GM19193 (cell line): Measurements from ENCODE around the gene PTPRE.

Source experiments
- POLR2A ChIP-seq: IDR thresholded peaks from 4 replicates; pipeline ENCODE4 v1.6.1; 2011; ENCODE audit not compliant: insufficient read depth, insufficient read length; ENCODE audit errors: extremely low read depth

PTPRE gene

DNA sequence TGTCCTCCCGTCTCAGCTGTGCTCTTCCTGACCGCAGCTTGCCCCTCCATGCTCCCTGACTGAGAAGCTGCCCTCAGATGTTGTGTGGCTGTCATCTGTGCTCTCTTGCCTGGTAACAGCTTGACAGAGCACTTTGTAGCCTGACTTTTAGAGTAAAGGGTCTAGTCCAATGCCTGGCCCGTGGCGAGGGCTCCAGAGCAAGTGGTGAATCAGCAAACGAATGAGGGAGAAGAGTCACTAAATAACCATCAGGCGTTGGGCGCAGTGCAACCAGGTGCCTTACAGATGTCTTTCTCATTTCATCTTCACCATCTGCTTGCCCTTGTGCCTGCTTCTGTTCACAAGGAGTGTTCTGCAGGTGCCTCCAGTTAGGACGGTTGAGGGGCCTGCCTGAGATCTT, 173.7 kb downstream of the PTPRE start:
- no peak for TF ChIP-seq POLR2A

DNA sequence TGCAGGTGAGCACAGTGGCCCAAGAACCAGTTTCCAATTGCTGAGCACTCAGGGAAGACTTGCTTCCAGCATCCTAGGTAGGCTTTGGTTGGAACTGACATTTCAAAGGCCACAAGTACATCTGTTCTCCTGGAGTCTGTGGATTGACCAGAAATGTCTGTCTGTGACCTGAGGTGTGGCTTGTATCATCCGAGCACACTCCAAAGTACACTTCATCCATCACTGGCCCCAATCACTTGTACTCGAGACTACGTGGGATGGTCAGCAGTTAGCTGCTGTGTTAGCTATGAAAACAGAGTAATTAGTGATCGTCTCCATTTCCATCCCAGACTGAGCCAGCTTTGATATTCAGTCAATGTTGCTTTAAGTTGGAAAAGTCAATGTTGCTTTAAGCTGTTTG, 174.3 kb downstream of the PTPRE start:
- TF ChIP-seq POLR2A = no peak

DNA sequence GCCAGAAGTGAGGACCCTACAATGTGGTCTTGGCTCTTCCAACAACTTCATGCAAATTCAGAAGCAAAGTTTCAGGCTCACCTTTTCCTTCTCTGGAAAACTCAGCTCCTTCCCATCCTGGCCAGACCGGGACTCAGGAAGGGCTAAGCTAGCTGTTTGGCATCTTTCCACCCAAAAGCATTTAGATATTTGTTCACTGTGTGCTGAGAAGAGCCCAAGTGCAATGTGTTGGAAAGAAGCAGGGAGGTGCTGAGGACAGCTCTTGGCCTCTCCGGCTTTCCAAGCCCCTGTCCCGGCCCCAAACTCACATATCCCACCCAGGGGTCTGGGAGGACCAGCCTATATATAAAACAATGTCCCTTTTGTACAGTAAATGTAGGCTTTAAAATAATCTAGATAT, 174.8 kb downstream of the PTPRE start:
- TF ChIP-seq POLR2A = no peak

DNA sequence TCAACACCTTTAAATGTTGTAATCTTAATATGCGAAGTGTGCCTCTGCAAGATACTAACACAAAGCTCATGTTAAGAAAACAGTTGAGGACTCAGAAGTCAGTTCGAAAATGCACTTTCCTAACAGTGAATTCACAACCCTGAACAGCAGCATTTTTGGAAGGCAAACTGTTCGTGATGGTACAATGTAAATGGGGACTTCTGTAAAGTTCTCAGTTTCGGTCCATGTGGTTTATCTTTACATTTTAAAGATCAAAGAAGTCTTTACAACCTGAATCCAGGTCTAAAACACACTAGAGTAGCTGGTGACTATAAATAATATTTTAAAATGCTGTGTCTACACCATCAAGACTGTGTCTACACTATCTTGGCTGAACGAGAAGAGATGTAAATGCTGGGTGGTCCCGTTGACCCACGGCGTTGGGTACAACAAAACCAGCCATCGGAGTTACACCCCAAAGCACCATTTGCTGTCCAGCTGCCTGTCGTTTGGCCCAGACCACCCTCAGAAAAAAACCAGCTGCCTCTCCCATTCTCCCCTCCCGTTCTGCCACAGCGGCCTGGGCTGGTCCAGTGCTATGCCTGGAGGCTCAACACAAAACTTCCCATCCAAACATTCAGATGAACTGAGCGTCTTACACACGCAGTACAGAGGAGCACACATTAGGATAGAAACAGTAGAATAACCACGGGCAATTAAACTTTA, 176.4 kb downstream of the PTPRE start:
- no peak for TF ChIP-seq POLR2A

DNA sequence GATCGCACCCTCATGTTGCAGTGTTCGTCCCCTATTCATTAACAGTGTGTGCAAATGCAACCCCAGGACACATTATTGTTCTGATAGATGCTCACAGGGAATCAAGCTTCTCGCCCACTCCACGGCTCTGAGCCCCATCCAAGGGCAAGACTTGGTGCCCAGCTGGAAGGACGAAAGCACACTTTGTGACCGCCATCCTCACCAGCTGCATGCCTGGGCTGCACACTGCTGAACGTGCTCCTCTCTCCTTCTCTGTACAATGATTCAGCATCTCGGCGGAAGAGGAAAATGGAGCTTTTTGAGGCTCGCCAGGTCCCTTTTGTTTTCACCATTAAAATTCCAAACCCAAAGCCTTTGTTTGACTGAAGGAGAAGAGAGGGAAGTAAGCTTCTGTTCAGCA, 177.5 kb downstream of the PTPRE start:
- no peak for TF ChIP-seq POLR2A

DNA sequence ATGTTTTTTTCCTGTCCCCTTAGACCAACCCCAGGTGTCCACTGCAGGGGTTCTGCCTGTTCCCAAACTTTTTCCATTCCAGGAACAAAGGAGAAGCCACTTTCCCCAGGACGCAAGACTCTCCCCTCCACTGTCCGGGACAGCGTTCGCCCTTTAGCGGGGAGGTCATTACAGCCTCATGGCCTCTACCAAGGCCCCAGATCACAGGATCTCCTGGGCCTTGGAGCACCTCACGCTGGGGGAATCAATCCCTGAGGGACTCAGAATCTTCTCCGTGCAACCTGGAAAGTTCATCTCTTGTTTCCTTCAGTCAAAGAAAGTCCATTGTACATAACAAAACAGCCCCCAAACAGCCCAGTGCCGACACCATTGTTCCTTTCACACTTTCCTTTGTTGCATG, 178.1 kb downstream of the PTPRE start:
- no peak for TF ChIP-seq POLR2A

DNA sequence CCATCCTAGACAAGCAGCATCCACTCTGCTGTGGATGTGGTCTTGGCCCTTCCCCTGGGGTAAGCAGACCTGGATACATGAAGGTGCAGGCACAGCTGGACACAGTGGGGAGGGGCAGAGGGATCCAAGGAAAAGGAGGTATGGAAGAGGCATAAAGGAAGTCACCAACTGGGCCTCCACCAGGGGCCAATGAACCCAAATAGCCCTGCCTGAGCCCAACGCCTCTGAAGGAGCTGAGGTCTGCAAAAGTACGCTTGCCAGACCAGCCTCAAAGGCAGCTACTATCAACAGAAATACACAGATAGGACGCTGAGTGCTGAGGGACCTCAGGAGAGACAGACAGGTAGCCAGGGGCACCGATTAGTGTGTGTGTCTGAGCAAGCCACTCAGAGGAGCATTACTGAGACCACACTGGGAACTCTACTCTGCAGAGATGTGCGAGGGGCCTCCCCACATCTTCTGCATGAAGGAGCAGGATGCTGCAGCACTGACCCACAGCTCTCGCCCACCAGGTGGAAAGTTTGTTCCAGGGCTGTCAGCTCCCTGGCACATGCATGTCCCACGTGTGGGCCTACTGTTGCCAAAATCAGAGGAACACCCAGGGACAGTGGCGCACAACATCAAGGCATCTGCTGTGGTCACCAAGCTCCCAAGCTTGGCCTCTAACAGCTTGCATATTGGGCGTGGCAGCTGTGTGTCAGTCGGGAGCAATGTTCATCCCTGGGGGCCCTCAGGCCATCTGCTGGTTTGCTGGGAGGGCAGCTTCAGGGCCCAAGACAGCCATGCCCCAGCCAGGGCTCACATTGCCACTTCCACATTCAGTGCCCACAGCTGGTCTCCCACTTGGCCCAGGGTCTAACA, 179.3 kb downstream of the PTPRE start:
- TF ChIP-seq POLR2A = no peak

DNA sequence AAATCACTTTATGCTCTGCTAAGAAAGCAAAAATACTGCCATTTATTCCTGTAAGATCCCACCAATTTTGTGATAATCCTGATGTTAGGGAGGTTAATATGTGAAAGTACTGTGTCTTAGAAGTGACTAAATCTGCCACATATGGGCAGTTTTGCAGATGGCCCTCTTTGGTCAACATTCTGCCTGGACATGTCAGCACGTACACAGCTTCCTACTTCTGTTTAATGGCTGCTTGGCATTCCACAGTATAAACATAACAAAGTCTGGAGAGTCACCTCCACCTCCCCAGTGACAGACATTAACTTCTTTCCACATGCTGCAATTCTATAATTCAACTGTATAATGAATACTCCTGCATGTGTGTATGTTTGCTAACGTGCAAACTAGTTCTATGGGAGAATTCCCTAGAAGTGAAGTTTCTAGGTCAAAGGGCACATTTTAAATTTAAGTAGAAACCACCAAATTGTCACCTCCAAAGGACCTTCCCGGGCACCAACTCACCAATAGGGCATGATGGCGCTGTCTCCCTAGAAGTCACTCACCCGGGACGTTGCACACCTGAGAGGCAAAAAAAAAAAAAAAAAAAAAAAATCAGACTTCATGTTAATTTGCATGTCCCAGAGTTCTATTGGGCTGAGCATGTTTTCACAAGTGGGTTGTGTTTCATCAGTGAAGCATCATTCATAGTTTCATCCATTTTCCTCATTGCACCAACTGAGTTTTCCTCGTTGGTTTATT, 180.4 kb downstream of the PTPRE start:
- TF ChIP-seq POLR2A = no peak

DNA sequence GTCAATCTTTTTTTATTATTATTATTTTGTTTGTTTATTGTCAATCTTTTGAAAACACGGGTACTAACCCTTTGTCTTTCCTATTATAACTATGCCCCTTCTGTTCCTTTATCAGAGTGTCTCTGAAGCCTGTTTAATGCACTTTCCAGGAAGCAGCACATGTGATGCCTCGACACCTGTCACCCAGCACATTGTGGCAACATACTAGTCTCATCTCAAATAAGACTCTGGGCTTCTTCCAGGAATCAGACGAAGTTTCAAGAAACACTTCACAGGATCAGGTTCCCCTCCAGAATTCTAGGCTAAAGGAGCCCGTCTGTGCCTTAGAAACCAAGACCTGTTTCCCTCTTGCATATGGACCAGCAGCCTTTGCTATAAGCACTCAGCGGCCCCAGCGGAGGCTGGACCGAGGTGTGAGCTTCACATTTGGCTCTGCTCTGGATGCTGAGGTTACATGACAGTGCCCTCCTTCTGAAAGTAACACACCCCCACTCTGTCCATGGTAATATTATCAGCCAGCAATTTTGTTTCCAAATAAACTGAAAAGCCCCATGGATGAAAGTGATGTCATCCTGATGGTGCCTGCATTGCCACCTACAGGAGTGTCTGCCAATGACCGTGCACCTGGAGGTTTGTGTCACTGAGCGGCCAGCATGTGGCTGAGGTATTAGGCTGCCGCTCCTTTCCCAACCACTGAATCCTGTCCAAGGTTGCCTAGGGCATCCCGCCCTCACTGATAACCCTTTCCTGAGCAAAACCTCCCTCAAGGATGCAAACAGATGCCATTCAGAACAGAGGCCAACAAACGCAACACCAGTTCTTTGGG, 181.2 kb downstream of the PTPRE start:
- no peak for TF ChIP-seq POLR2A

DNA sequence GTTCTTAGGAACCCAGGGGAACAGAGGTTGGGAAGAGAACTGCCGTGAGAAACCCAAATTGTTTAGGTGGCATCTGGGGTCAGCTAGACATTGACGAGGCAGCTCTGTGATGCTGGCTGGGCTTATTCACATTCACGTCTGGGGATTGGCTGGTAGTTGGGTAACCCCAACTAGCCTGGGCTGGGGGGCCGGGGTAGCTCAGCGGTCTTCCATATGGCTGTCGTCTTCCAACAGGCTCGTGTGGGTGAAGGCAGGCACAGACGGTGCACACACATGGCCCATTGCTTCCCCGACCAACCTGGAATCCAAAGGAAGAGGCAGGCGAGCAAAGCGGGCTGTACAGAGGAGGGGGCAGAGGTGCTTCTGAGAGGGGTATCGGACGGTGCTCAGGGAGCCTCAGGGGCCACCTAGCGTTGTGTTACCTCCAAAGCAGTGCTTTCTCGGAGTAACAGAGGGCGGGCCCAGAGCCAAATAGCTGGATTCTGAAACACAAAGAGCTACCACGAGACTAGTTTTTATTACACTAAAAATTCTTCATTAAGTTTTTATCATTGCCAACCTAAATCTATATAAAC, 184.8 kb downstream of the PTPRE start:
- TF ChIP-seq POLR2A = no peak

DNA sequence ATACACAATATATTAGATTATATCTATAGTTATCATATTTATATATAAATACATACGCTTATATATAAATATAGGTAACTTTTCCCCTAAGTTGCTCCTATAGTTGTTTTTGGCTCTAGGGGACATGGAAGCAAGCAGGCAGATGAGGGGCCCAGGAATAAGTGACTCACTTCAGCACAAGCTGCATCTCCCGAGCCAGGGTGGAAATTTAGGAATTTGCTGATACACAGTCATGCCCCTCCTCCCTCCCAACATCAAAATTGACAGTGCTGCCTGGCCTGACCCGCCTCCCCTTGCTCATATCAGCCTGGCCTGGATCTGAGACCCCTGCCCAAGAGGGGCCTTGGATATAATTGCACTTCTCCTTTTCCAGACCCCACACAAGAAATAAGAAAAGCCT, 185.6 kb downstream of the PTPRE start:
- no peak for TF ChIP-seq POLR2A

DNA sequence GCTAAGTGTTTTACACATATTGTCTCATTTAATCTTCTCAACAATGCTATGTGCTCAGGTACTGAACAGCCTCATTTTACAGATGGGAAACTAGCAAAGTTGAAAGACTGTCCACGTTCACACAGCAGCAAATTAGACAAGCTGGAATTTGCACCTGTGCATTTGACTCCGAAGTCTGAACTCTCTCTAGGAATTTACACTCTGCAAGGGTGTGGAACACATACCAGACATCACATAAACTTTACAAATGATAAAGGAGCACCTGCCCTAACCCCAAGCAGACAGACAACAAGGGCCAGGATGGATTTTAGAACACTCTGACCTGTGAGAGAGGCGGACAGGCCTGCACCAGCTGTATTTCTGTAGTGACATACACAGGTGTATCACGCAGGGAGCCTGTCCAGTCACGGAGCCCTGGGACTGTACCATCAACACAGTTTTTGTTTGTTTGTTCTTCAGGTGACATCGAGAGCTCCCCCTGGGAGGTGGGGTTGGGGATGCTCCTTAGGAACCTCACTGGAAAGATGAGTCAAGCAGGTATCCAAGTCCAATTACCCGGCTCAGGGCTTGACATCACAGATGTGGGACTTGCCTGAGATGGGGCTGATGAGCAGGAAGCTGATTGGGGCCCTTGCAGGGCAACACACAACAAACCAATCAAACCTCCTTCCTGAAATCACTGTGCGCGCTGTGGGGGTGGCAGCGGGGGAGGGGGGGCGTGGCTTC, 188.3 kb downstream of the PTPRE start:
- TF ChIP-seq POLR2A = no peak

DNA sequence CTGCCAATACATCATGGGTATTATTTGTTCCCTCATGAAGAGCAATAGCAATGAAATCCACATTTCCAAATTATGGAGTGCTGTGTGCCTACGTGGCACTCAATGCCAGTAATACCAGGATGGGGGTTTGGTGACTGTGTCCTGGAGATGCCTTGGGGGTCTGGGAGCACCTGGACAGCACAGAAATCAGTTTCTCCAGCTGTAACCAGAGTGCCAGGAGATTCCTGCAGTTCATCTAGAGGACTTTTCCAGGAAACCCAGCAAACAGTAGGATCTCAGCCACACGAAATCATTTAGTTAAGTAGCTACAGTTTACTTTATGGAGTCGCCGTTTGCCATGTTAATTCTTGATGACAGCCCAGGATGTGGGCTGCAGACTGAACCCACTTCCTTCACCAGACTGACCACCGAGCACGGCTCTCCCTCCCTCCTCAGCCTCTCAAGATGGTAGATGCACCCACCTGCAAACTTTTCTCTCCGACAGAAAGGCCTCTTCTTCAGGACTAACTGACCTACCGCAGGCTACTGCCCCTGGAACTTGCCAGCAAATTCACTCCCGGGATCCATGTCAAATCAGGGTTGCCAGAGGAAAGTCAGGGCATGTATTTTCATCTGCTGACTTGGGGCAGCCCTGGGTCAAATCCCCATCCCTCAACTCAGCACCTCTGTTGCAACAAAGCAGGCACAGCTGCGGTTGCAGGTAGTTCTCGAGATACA, 189.0 kb downstream of the PTPRE start:
- TF ChIP-seq POLR2A = no peak

DNA sequence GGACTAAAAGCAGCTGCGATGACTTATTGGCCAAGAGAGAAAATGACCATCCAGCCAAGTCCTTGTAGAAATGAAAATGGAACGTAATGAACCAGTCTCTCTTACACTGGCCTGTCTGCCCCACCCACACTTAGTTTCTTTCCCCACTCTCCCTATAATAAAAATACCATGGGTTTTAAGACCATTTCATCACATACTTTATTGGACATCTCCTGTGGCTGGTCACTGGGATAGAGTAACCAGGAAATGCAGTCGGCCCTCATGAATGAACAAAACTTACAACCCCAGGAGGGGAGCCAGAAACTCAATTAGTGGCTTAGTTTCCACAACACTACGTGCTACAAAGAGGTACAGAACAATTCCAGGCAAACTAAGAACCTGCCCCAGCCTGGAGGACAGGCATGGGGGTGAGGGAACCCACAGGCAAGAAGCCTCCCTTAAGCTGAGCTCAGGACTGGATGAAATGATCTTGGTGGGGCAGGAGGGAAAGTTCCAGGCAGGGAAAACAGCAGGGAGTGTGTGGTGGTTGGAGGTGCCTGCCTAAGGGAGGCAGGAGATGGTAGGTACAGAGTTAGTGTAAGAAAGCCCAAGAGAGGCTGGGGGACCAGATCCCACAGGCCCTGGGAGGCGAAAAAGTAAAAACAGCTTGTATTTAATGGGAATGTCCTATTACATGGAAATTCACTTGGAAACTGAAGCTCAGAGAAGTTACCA, 189.7 kb downstream of the PTPRE start:
- TF ChIP-seq POLR2A = no peak
